ENCODE data around the gene LRP1B.

GRCh38 chr2:140589273-140589672 is 1541.5 kb downstream of the LRP1B start:
- TF ChIP-seq GATA3 (IDR thresholded peaks at IDR 0.05; ENCODE audit: low read depth, low read length) (no peak), GATA2 (IDR thresholded peaks at IDR 0.05; ENCODE audit: low read depth, low read length) (no peak)
